HepG2 (cell line): ENCODE results near the gene FCN1. TPM values are rescaled to one million over a fixed set of nuclear protein-coding genes. Genes with fewer than 3 reads are reported as not detected.
A peak's percentile ranks its signal among the peaks of the same experiment; 100 is the strongest.
"Not testable (repeated sequence)": the region's sequence is repeated elsewhere in the genome, so short reads cannot be mapped to it uniquely, and the experiment has no call there.

Experiments used
- ATAC-seq: fragments of 200-7000 bp; cut with Tn5 transposase; 3 replicates; pipeline ENCODE4 v1.9.1; 2020; ENCODE audit warnings: mild to moderate bottlenecking, moderate library complexity
- BruUV-seq: library from RNA; stranded (reverse); fragments of 400-500 nt; replicated peaks from 2 replicates; lab custom pipeline; 2021; lab: Mats Ljungman, UMichigan
- CTCF ChIA-PET: fragments of 300-600 bp; formaldehyde crosslinking; extraction: SDS; loops from one replicate; lab custom pipeline; 2021; ENCODE audit warnings: low total read pairs, inconsistent platforms, low intra/inter-chr PET ratio; lab: Yijun Ruan, JAX
- POLR2A ChIA-PET: fragments of 350-600 bp; sonication (Branson Sonifier 250); formaldehyde crosslinking; loops from one replicate; lab custom pipeline; 2020; ENCODE audit warnings: antibody characterized with exemption, inconsistent platforms; lab: Yijun Ruan, JAX
- DNase-seq: peaks from one replicate; pipeline ENCODE4 v3.0.0-alpha.2; 2015; ENCODE audit warnings: low spot score
- FAIRE-seq: peaks from 3 replicates; lab custom pipeline; 2011; peaks lifted over from hg19 to GRCh38; lab: Jason Lieb, UNC
- H2AFZ ChIP-seq: one replicate; pipeline ENCODE4 v1.6.1; 2011; ENCODE audit warnings: low read length, inconsistent platforms
- H3K27ac ChIP-seq: fragments of 300-600 bp; 3 replicates; pipeline ENCODE4 v1.8.0; 2011; ENCODE audit warnings: mixed run types, mild to moderate bottlenecking, mixed read lengths, low read length, inconsistent platforms; ENCODE audit not compliant: insufficient read depth; ENCODE audit errors: extremely low read length
- H3K27me3 ChIP-seq, 2 experiments: fragments of 200-600 bp in 1 of 2; 2 replicates in 1 of 2; 3 replicates in 1 of 2; pipeline versions ENCODE4 v1.6.0 to v1.8.0; 2011; ENCODE audit warnings: low read length in 2 of 2, mild to moderate bottlenecking in 2 of 2, moderate library complexity in 2 of 2, inconsistent platforms in 1 of 2; ENCODE audit not compliant: insufficient read depth in 2 of 2, control insufficient read depth in 1 of 2
- H3K36me3 ChIP-seq, 2 experiments: fragments of 200-600 bp in 1 of 2; replicated peaks in 1 of 2; 2 replicates in 1 of 2; 3 replicates in 1 of 2; pipeline versions ENCODE4 v1.5.1 to v1.8.0; 2011; ENCODE audit warnings: low read length in 2 of 2, inconsistent platforms in 1 of 2; ENCODE audit not compliant: insufficient read depth in 2 of 2, control insufficient read depth in 1 of 2
- H3K4me1 ChIP-seq: 2 replicates; pipeline ENCODE4 v1.5.1; 2012; ENCODE audit warnings: low read length, inconsistent platforms; ENCODE audit not compliant: insufficient read depth
- H3K4me2 ChIP-seq: 2 replicates; pipeline ENCODE4 v1.6.0; 2011; ENCODE audit warnings: low read depth, low read length, inconsistent platforms
- H3K4me3 ChIP-seq, 3 experiments: fragments of 200-600 bp in 1 of 3; sonication (generic), shearing (Covaris generic) in 1 of 3; replicated peaks in 1 of 3; 2 replicates each; pipeline ENCODE4 v1.5.1; 2011 to 2016; ENCODE audit warnings: low read length in 3 of 3, inconsistent platforms in 2 of 3, low read depth in 2 of 3, mild to moderate bottlenecking in 2 of 3, control low read depth in 1 of 3, mixed read lengths in 1 of 3; ENCODE audit not compliant: insufficient read depth in 1 of 3
- H3K79me2 ChIP-seq: one replicate; pipeline ENCODE4 v1.6.1; 2011; ENCODE audit warnings: low read length, inconsistent platforms; ENCODE audit not compliant: insufficient read depth
- H3K9ac ChIP-seq: 2 replicates; pipeline ENCODE4 v1.6.0; 2011; ENCODE audit warnings: mild to moderate bottlenecking, low read depth, low read length, inconsistent platforms; ENCODE audit not compliant: insufficient read depth
- H3K9me3 ChIP-seq: 2 replicates; pipeline ENCODE4 v1.5.1; 2012; ENCODE audit warnings: mild to moderate bottlenecking, low read length
- H4K20me1 ChIP-seq: 2 replicates; pipeline ENCODE4 v1.6.0; 2011; ENCODE audit warnings: inconsistent platforms, mild to moderate bottlenecking, low read length, moderate library complexity; ENCODE audit not compliant: insufficient read depth
- FOXA1 ChIP-seq, 2 experiments: fragments of 450-650 bp in 1 of 2; sonication (generic) in 1 of 2; formaldehyde crosslinking in 1 of 2; IDR thresholded peaks; 2 replicates each; pipeline versions ENCODE4 v1.4.0 to v1.6.1; 2016 to 2020; ENCODE audit warnings: missing genetic modification reagents in 1 of 2
- HMG20B ChIP-seq: conservative IDR thresholded peaks from 2 replicates; pipeline ENCODE4 v1.6.1; 2016; ENCODE audit warnings: missing genetic modification reagents, missing compliant biosample characterization
- KDM2A ChIP-seq: sonication (generic); formaldehyde crosslinking; IDR thresholded peaks from 2 replicates; pipeline ENCODE4 v1.4.0; 2020; ENCODE audit warnings: low read depth, missing genetic modification reagents, borderline replicate concordance
- MAFF ChIP-seq: IDR thresholded peaks from 2 replicates; pipeline ENCODE4 v1.6.1; 2011; ENCODE audit warnings: low read depth, low read length, improper control_type of control experiment
- MNT ChIP-seq: fragments of 450-650 bp; IDR thresholded peaks from 2 replicates; pipeline ENCODE4 v1.6.1; 2016
- PHF20 ChIP-seq: sonication (generic); formaldehyde crosslinking; IDR thresholded peaks from 2 replicates; pipeline ENCODE4 v1.5.0; 2020; ENCODE audit warnings: mild to moderate bottlenecking, missing genetic modification reagents
- REL ChIP-seq: sonication (generic); formaldehyde crosslinking; conservative IDR thresholded peaks from 2 replicates; pipeline ENCODE4 v1.8.0; 2022; ENCODE audit warnings: mild to moderate bottlenecking, missing genetic modification reagents, moderate library complexity
- ZNF577 ChIP-seq: sonication (generic); formaldehyde crosslinking; IDR thresholded peaks from 2 replicates; pipeline ENCODE4 v1.4.0; 2020; ENCODE audit warnings: mild to moderate bottlenecking, low read depth, missing genetic modification reagents, borderline replicate concordance
- ZNF841 ChIP-seq: sonication (generic); formaldehyde crosslinking; IDR thresholded peaks from 2 replicates; pipeline ENCODE4 v1.8.1; 2023; ENCODE audit warnings: missing genetic modification reagents, borderline replicate concordance
- WGBS: methylation state at CpG from one replicate; pipeline ENCODE4 v1.1.6; 2017; ENCODE audit warnings: low lambda C conversion rate; 5-methylcytosine and 5-hydroxymethylcytosine counted together
- in situ Hi-C: cut with HindIII; loops from 2 replicates; pipeline ENCODE4 v1.10.0; 2017; ENCODE audit warnings: low pct_unique_long_range_greater_than_20kb; ENCODE audit not compliant: extremely low pct_ligation_motif_present
- intact Hi-C: fragments of 100-400 bp; cut with micrococcal nuclease; formaldehyde crosslinking; loops from one replicate; pipeline ENCODE4 v1.10.0; 2022; ENCODE audit not compliant: unreplicated experiment
- polyA plus RNA-seq, 8 experiments: library from polyadenylated mRNA; depleted of rRNA in 3 of 8; stranded (reverse) in 7 of 8; unstranded in 1 of 8; fragments of >200 nt; fragmentation: Illumina TruSeq in 4 of 8; extraction: Trizol in 4 of 8; gene quantifications; 2 replicates each; pipeline versions ENCODE4 v1.2.1 to v1.2.3, GENCODE V29; 2011 to 2016; ENCODE audit warnings: low read depth in 4 of 8, missing spikeins in 1 of 8, mixed read lengths in 1 of 8; ENCODE audit not compliant: insufficient read depth in 1 of 8
- total RNA-seq, 5 experiments: library from RNA; depleted of rRNA; stranded (reverse); fragments of >200 nt; fragmentation: Illumina TruSeq; extraction: Trizol; gene quantifications; 2 replicates each; pipeline ENCODE4 v1.2.3, GENCODE V29; 2016; ENCODE audit warnings: low read depth in 1 of 5
- TF ChIP-seq, protein P1 (sequence below): IDR thresholded peaks from 2 replicates; pipeline ENCODE4 v1.6.1; 2012; ENCODE audit warnings: low read depth, low read length, improper control_type of control experiment
- TF ChIP-seq, protein P2 (sequence below): sonication (generic); formaldehyde crosslinking; IDR thresholded peaks from 2 replicates; pipeline ENCODE4 v1.4.0; 2020; ENCODE audit warnings: missing genetic modification reagents, mild to moderate bottlenecking, borderline replicate concordance
- TF ChIP-seq, protein P3 (sequence below): sonication (generic); formaldehyde crosslinking; IDR thresholded peaks from 2 replicates; pipeline ENCODE4 v1.5.1; 2020; ENCODE audit warnings: mild to moderate bottlenecking, missing genetic modification reagents, borderline replicate concordance

The FCN1 gene
- total and polyA plus RNA-seq, 2 of the 13 experiments (the other 11 are each of a cell fraction or from before 2014, with no cell fraction given) = not detected

GRCh38 chr9:134956387-134956786 lies 38.7 kb upstream of the FCN1 start:
- DNase-seq; POLR2A ChIA-PET; intact Hi-C loops; in situ Hi-C loops; H4K20me1 ChIP-seq; H3K4me2 ChIP-seq; CTCF ChIA-PET; H3K4me1 ChIP-seq; FAIRE-seq; ATAC-seq; H3K9me3 ChIP-seq; BruUV-seq; H3K9ac ChIP-seq; H3K79me2 ChIP-seq; H3K27ac ChIP-seq; H3K36me3 ChIP-seq; H3K4me3 ChIP-seq; H2AFZ ChIP-seq; TF ChIP-seq FOXA1 (CRISPR knock-in tag; IDR thresholded peaks at IDR 0.05): not testable (repeated sequence)
- WGBS = 11% methylated on average over 6 of the region's 6 CpGs
- TF ChIP-seq FOXA1 (IDR thresholded peaks at IDR 0.05) = 0 out of 2 replicates have a peak, but pooled peaks have one; percentile 5
- TF ChIP-seq MNT = peak; percentile 98
- peaks cover 5 to 16% of the 10 kb centered on the region in 2 experiments; a peak in 4 of 5 replicates for H3K27me3 ChIP-seq

GRCh38 chr9:134955801-134956200 lies 38.1 kb upstream of the FCN1 start:
- Histone ChIP-seq H4K20me1 (no peaks in the 10 kb centered on the region), H3K79me2 (no peaks in the 10 kb centered on the region), H3K27ac (no peak overlapping the region), H3K4me3 (no peak overlapping the region), H3K9ac (no peak overlapping the region), H3K4me2 (no peak overlapping the region), H3K9me3 (no peaks in the 10 kb centered on the region), H2AFZ (no peak overlapping the region), H3K36me3 (no peaks in the 10 kb centered on the region), H3K27me3 (peaks cover 3 to 11% of the 10 kb centered on the region in 2 experiments; a peak in 3 of 5 replicates), H3K4me1 (no peaks in the 10 kb centered on the region)
- ChIA-PET CTCF (no interaction called here), POLR2A (no interaction called here)
- in situ Hi-C loops (no loop called here), intact Hi-C loops (no loop called here)
- ATAC-seq = no peak
- FAIRE-seq = no peak
- no CpG with 5 or more reads among the region's 7 CpGs for WGBS
- DNase-seq = no peak
- no TSS peak for BruUV-seq
- TF ChIP-seq MAFF = no peak
- TF ChIP-seq, protein P1, sequence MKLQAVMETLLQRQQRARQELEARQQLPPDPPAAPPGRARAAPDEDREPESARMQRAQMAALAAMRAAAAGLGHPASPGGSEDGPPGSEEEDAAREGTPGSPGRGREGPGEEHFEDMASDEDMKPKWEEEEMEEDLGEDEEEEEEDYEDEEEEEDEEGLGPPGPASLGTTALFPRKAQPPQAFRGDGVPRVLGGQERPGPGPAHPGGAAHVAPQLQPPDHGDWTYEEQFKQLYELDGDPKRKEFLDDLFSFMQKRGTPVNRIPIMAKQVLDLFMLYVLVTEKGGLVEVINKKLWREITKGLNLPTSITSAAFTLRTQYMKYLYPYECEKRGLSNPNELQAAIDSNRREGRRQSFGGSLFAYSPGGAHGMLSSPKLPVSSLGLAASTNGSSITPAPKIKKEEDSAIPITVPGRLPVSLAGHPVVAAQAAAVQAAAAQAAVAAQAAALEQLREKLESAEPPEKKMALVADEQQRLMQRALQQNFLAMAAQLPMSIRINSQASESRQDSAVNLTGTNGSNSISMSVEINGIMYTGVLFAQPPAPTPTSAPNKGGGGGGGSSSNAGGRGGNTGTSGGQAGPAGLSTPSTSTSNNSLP = no peak
- no peak for TF ChIP-seq HMG20B
- TF ChIP-seq KDM2A (CRISPR knock-in tag) = no peak
- TF ChIP-seq ZNF577 (CRISPR knock-in tag) = no peak
- no peak for TF ChIP-seq ZNF841 (CRISPR knock-in tag)
- no peak for TF ChIP-seq REL (CRISPR knock-in tag)
- TF ChIP-seq, protein P2, sequence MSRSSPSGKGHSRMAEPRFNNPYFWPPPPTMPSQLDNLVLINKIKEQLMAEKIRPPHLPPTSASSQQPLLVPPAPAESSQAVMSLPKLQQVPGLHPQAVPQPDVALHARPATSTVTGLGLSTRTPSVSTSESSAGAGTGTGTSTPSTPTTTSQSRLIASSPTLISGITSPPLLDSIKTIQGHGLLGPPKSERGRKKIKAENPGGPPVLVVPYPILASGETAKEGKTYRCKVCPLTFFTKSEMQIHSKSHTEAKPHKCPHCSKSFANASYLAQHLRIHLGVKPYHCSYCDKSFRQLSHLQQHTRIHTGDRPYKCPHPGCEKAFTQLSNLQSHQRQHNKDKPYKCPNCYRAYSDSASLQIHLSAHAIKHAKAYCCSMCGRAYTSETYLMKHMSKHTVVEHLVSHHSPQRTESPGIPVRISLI (CRISPR knock-in tag) = no peak
- TF ChIP-seq, protein P3, sequence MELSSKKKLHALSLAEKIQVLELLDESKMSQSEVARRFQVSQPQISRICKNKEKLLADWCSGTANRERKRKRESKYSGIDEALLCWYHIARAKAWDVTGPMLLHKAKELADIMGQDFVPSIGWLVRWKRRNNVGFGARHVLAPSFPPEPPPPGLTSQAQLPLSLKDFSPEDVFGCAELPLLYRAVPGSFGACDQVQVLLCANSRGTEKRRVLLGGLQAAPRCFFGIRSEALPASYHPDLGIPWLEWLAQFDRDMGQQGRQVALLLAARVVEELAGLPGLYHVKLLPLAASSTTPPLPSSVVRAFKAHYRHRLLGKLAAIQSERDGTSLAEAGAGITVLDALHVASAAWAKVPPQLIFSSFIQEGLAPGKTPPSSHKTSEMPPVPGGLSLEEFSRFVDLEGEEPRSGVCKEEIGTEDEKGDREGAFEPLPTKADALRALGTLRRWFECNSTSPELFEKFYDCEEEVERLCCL (CRISPR knock-in tag) = no peak
- TF ChIP-seq PHF20 (CRISPR knock-in tag) = no peak
